HG03060 (cell line): Measurements from ENCODE around the gene KRT5.
"Not testable (repeated sequence)": the region's sequence is repeated elsewhere in the genome, so short reads cannot be mapped to it uniquely, and the experiment has no call there.

Experiments
- ATAC-seq: cut with Tn5 transposase; IDR thresholded peaks from one replicate; pipeline ENCODE4 v1.9.1; 2021; ENCODE audit warnings: low read depth, moderate number of reproducible peaks; ENCODE audit not compliant: unreplicated experiment

The KRT5 gene

GRCh38 chr12:52498946-52499345 lies 21.2 kb downstream of the KRT5 start:
- ATAC-seq, result no peak

DNA sequence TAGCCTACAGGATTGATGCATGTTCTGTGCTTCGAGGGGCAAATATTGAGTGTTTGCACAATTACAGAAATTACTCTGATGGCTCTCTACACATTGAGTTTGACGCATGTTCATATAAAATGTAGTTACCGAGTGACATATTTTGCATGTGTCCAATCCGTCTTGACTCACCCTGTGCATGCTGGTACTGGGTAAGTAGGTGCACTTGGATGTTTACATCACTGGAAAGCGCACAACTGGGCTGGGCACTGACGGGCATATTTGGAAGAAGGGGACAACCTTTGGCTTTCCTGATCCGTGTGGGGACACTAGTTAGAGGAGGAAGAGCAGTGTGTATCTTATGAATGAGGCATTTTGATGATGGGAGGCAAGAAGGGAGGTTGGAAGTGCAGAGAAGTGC lies 22.2 kb downstream of the KRT5 start:
- ATAC-seq, result no peak

GRCh38 chr12:52496590-52497071 lies 23.6 kb downstream of the KRT5 start:
- no peak for ATAC-seq

DNA sequence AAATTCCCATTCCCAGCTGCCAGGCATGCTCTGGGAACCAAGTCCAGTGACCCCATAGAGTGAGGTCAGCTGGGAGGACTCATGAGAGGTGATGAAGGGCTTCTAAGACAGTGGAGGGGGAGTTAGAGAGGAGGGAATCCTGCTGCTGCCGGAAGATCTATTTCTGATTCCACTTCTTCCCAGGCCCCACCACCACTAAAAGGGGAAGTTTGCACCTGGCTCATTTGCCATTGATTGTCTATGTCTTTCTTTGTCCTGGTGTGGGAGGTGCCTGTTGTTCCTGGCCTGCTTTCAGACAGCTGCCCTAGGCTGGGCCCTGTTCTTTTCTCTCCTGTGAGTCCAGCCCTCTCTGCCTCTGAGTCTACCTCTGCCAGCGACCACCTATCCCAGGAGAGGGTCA lies 24.1 kb downstream of the KRT5 start:
- no peak for ATAC-seq

GRCh38 chr12:52495389-52495788 lies 24.8 kb downstream of the KRT5 start:
- no peak for ATAC-seq

- no peak for ATAC-seq
These were observed 25.7 kb downstream of the KRT5 start for GRCh38 chr12:52494518-52494917.

- no peak for ATAC-seq
These were observed 26.1 kb downstream of the KRT5 start for GRCh38 chr12:52494100-52494499.

- no peak for ATAC-seq
These were observed 27.0 kb downstream of the KRT5 start, which contains the start of gene KRT6A for GRCh38 chr12:52493172-52493571. KRT6A (minus strand) TSS chr12:52493257; CDS start chr12:52493188, 69 bp downstream.

GRCh38 chr12:52492405-52492804 lies 27.8 kb downstream of the KRT5 start:
- ATAC-seq, result not testable (repeated sequence)

DNA sequence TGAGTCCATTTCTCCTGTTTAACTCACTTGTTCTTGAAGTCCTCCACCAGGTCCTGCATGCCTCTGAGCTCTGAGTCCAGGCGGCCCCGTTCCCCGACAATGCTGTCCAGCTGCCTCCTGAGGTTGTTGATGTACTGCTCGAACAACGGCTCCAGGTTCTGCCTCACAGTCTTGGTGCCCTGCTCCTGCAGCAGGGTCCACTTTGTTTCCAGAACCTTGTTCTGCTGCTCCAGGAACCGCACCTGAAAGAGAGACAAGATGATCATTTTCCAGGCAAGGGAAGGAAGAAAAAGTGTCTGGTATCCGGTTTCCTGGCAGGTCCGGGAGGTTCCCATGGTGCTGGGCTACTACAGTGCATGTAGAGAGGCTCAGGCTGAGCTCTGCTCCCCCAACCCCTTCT lies 28.7 kb downstream of the KRT5 start:
- ATAC-seq, result not testable (repeated sequence)

DNA sequence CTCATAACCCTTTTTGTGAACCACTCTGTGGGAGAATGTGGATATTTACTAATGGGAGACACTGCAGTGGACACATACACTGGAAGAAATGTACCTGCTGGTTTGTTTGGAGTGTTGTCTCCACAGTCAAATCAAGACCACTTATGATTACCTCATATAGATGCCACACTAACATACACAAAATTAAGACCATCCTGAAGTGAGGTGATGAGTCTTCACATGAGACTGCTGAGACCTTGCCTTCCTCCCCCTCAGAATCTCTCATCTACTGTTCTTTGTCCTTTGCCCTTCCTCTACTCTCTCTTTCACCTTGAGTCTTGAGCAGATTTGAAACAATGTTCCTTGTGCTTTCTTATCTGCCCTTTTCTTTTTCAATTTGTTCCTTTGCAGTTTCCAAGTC lies 31.5 kb downstream of the KRT5 start:
- ATAC-seq, result no peak

DNA sequence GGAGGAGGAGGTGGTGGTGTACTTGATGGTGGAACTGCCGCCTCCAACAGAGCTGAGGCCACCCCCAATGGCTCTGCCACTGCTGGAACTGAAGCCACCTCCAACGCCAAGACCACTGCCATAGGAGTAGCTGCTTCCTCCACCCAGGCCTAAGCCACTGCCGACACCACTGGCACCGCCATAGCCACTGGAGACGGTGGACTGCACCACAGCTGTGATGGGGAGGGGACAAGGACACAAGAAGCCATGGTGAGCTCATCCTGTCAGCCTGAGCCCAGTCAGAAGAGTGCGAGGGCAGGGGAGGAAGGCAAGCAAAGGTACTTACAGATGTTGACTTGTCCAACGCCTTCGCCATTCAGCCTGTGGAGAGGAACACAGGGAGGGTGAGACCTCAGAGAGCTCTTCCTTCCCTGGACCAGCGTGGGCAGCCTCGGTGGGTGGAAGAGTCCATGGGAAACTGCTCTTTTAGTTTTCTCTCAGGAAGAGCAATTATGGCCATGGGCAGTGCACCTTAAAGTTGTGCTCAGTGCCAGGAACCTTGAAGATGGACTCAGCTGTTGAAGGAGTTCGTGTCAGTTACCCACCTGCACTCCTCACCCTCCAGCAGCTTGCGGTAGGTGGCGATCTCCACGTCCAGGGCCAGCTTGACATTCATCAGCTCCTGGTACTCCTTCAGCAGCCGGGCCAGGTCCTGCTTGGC lies 32.3 kb downstream of the KRT5 start:
- not testable (repeated sequence) for ATAC-seq

GRCh38 chr12:52487211-52487610 lies 33.0 kb downstream of the KRT5 start:
- no peak for ATAC-seq

GRCh38 chr12:52486166-52487105 lies 33.8 kb downstream of the KRT5 start:
- no peak for ATAC-seq

- no peak for ATAC-seq
These were observed 40.1 kb downstream of the KRT5 start for GRCh38 chr12:52480073-52480472.

GRCh38 chr12:52477651-52478050 lies 42.5 kb downstream of the KRT5 start:
- ATAC-seq, result no peak

DNA sequence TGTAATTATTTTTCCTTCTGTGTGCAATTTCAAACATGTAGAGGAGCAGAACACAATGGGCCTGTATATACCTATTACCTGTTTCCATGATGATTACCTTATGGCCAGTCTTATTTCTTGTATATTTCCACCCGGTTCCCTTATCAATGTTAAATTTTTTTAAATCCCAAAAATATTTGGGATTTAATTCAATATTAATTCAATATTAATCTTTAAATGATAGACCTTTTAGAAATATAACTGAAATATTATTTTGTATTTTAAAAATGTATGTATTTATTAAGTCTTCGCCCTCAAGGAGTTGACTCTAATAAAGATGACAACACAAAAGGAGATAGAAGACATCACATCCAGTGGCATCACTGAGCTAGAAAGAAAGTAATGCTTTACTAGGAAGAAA lies 46.0 kb downstream of the KRT5 start:
- ATAC-seq, result no peak

GRCh38 chr12:52473768-52474167 lies 46.4 kb downstream of the KRT5 start, which contains the start of gene KRT6C:
KRT6C (minus strand) TSS chr12:52473805; CDS start chr12:52473737, 68 bp downstream.
- no peak for ATAC-seq

DNA sequence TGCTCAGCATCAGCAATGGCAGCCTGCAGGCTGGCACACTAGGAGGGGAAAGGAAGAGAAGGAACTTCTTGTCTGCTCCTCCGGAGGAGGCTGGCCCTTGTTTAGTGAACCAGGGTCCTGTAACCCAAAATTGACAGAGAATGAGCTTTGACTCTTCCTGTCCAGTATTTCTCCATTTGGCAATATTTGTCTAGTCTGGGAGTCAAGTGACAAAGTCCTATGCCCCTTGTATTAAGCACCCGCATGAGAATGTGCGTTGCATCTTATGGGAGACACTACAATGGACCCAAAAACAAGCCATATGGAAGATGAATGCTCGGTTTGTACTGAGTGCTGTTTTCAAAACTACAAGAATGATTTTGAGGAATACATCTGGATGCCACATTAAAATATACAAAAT lies 50.3 kb downstream of the KRT5 start:
- ATAC-seq, result no peak

DNA sequence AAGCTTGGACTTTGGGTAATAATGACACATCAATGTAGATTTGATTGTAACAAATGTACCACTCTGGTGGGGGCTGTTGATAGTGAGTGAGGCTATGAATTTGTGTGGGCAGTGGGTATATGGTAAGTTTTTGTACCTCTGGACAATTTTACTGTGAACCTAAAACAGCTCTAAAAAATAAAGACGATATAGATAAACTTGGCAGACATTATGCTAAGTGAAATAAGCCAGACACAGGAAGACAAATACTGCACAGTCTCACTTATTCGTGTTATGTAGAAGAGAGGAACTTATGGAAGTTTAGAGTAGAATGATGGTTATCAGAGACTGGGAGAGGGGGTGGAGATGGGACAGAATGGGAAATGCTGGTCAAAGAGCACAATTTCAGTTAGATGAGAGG lies 55.3 kb downstream of the KRT5 start:
- ATAC-seq, result no peak
